ENCODE results near the gene TEKT1.
A peak's percentile ranks its signal among the peaks of the same experiment; 100 is the strongest.
"Not testable (repeated sequence)": the region's sequence is repeated elsewhere in the genome, so short reads cannot be mapped to it uniquely, and the experiment has no call there.

TEKT1 gene

DNA sequence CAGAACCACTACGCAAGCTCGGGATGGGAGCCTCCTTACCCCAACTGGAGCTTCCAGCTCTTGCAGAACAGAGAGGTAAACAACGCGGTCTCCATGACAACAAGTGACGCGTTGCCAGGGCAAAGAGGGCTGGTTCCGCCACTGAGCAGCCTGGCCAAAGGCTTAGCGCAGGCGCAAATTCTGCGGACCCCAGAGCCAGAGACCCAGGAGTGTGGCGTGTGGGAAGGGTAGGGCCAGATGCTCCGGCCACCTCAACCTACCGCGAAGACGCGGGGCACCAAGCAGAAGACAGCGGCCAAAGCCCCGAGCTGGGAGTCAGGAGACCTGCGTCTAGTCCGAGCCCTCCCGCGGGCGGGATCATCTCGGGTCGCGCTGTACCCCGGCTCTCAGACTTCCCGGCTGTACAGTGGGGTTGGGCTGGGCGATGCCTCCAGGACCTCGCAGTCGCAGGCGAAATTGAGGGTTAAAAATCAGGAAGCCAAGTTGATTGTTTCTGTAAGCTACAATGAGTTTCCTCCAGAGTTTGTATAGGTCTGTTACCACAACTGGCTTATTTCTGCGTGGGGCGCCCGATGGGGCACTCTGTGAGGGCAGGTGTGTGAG, at the start of gene TEKT1:
Gene TEKT1, minus strand, starts transcription at position 69 of the 603 bp plus-strand sequence. CDS start 1,353 bp downstream, outside the sequence.
- H3K27me3 Mint-ChIP-seq: peaks cover 22% of the 10 kb centered on the region
- ATAC-seq (ENCODE audit: low read depth) (peak; percentile 95), DNase-seq (ENCODE audit: low spot score in 2 of 2) (peak; percentile 75 to 80)
- H3K9me3 Mint-ChIP-seq: no peaks in the 10 kb centered on the region
- H3K27ac Mint-ChIP-seq: peak within 1 kb of the TSS; percentile 90
- H3K4me3 Mint-ChIP-seq: peak within 1 kb of the TSS; percentile 78
- H3K36me3 Mint-ChIP-seq: no peaks in the 10 kb centered on the region
- peaks cover 7% of the 10 kb centered on the region for H3K4me1 Mint-ChIP-seq

DNA sequence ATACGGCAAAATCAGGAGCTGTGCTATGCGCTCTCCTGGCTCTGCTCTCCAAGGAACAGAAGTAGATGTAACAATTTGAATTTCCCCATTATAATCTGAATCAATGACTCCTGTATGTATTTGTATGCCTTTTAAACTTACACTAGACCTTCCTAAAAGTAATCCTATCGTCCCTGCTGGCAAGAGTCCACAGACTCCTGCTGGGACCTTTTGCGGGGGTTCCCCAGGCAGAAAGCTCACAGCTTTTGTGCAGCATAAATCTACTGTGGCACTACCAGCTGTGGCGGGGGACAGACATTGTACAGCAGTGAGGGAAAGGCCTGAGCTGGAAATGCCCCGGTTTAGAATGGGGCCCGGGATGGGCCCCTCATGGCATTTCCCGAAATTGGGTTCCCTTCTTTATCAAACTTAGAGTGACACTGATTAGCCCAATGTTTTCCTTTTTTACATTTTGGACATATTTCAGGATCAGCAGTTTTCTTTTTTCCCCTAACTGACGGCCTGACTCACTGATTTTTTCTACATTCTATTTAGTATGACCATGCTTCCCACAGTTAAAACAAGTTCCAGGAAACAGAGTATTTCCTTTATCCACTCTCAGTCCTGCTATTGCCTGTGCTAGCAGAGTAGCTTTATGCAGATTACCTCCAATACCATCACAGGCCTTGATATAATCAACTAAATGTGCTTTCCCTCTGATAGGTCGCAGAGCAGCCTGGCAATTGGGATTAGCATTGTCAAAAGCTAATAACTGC, 47.9 kb upstream of the TEKT1 start:
- not testable (repeated sequence) for H3K27ac Mint-ChIP-seq; H3K4me3 Mint-ChIP-seq; ATAC-seq (ENCODE audit: low read depth); DNase-seq (ENCODE audit: low spot score in 2 of 2); H3K36me3 Mint-ChIP-seq; H3K4me1 Mint-ChIP-seq
- peaks cover 11% of the 10 kb centered on the region for H3K9me3 Mint-ChIP-seq
- H3K27me3 Mint-ChIP-seq: peaks cover 14% of the 10 kb centered on the region

DNA sequence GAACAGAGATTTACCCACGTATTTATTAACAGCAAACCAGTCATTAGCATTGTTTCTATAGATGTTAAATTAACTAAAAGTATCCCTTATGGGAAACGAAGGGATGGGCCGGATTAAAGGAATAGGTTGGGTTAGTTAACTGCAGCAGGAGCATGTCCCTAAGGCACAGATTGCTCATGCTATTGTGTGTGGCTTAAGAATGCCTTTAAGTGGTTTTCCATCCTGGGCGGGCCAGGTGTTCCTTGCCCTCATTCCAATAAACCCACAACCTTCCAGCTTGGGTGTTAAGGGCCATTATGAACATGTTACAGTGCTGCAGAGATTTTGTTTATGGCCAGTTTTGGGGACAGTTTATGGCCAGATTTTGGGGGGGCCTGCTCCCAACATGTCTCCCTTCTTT, 43.7 kb upstream of the TEKT1 start:
- not testable (repeated sequence) for ATAC-seq (ENCODE audit: low read depth); H3K27ac Mint-ChIP-seq; H3K4me1 Mint-ChIP-seq; H3K4me3 Mint-ChIP-seq; H3K36me3 Mint-ChIP-seq; DNase-seq (ENCODE audit: low spot score in 2 of 2); H3K9me3 Mint-ChIP-seq
- peaks cover 12% of the 10 kb centered on the region for H3K27me3 Mint-ChIP-seq

DNA sequence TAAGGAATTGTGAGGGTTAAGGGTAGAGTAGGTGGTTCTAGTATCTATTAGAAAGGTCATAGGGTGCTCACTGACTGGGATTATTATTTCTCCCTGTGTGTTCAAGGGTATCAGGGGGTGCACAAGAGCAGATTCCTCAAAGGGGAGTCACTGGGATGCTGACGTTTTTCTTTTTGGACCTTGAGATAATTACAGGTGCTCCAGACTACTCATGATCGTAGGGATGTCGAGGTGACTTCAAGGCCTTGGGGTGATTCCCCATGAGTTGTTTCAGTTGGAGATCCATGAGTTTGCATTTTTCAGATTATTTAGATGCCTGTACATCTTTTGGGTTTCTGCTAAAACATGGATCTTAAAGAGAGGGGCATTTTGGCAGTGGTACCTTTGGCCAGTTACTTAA, 41.4 kb upstream of the TEKT1 start:
- Mint-ChIP-seq H3K9me3 (no peaks in the 10 kb centered on the region), H3K27ac (no peak overlapping the region), H3K4me3 (no peak overlapping the region), H3K27me3 (peaks cover 14% of the 10 kb centered on the region), H3K36me3 (no peaks in the 10 kb centered on the region), H3K4me1 (no peaks in the 10 kb centered on the region)
- DNase-seq (ENCODE audit: low spot score in 2 of 2): no peak
- no peak for ATAC-seq (ENCODE audit: low read depth)

DNA sequence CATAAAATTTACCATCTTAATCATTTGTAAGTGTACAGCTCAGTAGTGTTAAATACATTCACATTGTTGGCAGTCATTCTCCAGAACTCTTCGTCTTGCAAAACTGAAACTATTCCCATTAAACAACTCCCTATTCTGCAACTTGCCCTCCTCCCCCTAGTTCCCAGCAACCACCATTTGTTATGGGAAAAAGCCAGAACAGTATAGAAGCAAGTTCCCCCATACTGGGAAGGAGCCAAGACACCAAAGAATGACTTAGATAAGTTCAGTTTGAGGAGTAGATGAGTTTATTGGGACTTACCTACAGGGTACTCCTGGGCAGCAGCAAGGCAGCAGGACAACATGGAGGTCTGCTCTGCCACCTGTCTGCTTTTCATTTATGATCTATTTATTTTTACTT, 39.3 kb upstream of the TEKT1 start:
- H3K9me3 Mint-ChIP-seq: no peaks in the 10 kb centered on the region
- no peaks in the 10 kb centered on the region for H3K4me1 Mint-ChIP-seq
- no peak for DNase-seq (ENCODE audit: low spot score in 2 of 2)
- peaks cover 12% of the 10 kb centered on the region for H3K27me3 Mint-ChIP-seq
- H3K27ac Mint-ChIP-seq: no peak overlapping the region
- no peaks in the 10 kb centered on the region for H3K36me3 Mint-ChIP-seq
- no peak for ATAC-seq (ENCODE audit: low read depth)
- no peak overlapping the region for H3K4me3 Mint-ChIP-seq

DNA sequence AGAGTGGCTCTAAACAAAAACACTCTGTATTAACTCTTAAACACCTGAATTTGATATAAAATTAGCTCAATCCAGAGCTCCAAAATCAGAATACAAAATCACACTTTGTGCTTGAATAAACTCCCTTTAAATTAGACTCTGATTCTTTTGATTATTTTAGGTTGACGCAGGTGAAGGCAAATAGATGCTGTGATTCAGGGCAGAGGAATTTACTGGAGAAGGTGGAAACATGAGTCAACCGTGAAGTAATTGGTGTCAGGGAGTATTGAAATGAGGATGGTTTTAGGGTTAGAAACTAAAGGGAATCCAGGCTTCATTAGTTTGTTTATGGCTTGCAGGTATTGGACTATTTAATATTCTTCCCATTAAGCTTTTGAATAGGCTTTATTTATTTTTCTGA, 37.1 kb upstream of the TEKT1 start:
- no peak for DNase-seq (ENCODE audit: low spot score in 2 of 2)
- Mint-ChIP-seq H3K36me3 (no peaks in the 10 kb centered on the region), H3K4me3 (no peak overlapping the region), H3K27me3 (peaks cover 15% of the 10 kb centered on the region), H3K4me1 (no peaks in the 10 kb centered on the region), H3K27ac (no peak overlapping the region), H3K9me3 (no peaks in the 10 kb centered on the region)
- no peak for ATAC-seq (ENCODE audit: low read depth)

DNA sequence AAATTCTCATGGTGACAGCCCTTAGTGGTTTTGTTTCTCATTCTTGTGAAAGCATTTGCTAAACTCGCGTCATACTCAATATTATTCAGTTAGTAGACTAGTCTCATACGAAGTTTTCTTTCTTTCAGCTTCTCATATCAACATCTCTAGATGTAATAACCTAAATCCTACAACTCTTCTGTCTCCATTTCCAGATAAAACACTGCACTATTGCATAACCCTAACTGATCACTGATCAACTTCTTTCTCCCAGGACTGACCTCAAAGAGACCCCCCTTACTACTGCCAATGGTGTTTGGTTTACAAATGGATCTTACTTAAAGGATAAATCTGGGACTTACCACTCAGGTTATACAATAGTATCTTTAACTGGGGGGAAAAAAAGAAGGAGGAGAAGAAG, 36.3 kb upstream of the TEKT1 start:
- no peaks in the 10 kb centered on the region for H3K36me3 Mint-ChIP-seq
- H3K4me3 Mint-ChIP-seq: no peak overlapping the region
- ATAC-seq (ENCODE audit: low read depth): no peak
- H3K4me1 Mint-ChIP-seq: no peaks in the 10 kb centered on the region
- DNase-seq (ENCODE audit: low spot score in 2 of 2): no peak
- peaks cover 16% of the 10 kb centered on the region for H3K27me3 Mint-ChIP-seq
- no peak overlapping the region for H3K27ac Mint-ChIP-seq
- H3K9me3 Mint-ChIP-seq: no peaks in the 10 kb centered on the region

DNA sequence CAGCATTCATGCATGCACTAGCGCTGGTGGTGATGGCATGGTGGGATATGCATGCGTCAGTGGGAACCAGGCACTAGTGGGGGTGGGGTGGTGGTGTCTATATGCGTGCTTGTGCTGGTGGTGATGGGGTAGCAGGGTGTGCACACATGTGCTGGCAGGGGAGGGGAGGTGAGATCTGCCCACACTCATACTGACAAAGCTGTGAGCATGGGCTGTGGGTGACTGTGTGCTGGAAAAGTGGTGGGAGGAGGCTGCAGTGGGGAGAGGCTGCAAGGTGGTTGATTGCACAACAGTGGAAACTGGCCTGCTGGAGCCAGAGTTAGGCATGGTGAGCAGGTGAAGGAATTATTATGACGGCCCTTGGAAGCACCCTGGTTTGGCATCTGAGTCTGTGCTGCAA, 31.3 kb upstream of the TEKT1 start:
- Mint-ChIP-seq H3K27ac (no peak overlapping the region), H3K36me3 (peaks cover 1% of the 10 kb centered on the region), H3K9me3 (peaks cover 5% of the 10 kb centered on the region), H3K4me1 (peaks cover 3% of the 10 kb centered on the region), H3K4me3 (no peak overlapping the region), H3K27me3 (peaks cover 27% of the 10 kb centered on the region)
- no peak for DNase-seq (ENCODE audit: low spot score in 2 of 2)
- ATAC-seq (ENCODE audit: low read depth): no peak

DNA sequence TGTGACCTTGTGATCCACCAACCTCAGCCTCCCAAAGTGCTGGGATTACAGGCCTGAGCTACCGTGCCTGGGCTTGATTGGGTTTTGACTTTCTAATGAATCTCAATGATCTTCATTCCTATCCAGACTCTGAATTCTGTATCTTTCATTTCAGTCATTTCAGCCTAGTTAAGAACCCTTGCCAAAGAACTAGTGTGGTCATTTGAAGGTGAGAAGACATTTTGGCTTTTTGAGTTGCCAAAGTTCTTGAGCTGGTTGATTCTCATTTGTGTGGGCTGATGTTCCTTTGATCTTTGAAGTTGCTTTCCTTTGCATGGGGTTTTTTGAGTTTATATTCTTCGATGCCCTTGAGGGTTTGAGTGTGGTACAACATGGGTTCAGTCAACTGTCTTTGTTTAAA, 30.6 kb upstream of the TEKT1 start:
- H3K9me3 Mint-ChIP-seq: peaks cover 5% of the 10 kb centered on the region
- peaks cover 28% of the 10 kb centered on the region for H3K27me3 Mint-ChIP-seq
- H3K36me3 Mint-ChIP-seq: peaks cover 1% of the 10 kb centered on the region
- DNase-seq (ENCODE audit: low spot score in 2 of 2): no peak
- peaks cover 8% of the 10 kb centered on the region for H3K4me1 Mint-ChIP-seq
- ATAC-seq (ENCODE audit: low read depth): no peak
- H3K4me3 Mint-ChIP-seq: no peak overlapping the region
- H3K27ac Mint-ChIP-seq: no peak overlapping the region

DNA sequence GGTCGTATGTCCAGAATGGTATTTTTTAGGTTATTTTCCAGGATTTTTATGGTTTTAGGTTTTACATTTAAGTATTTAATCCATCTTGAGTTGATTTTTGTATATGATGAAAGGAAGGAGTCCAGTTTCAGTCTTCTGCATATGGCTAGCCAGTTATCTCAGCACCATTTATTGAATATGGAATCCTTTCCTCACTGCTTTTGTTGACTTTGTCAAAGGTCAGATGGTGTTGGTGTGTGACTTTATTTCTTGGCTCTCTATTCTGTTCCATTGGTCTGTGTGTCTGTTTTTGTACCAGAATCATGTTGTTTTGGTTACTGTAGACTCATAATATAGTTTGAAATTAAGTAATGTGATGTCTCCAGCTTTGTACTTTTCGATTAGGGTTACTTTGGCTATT, 26.4 kb upstream of the TEKT1 start:
- ATAC-seq (ENCODE audit: low read depth) (no peak), DNase-seq (ENCODE audit: low spot score in 2 of 2) (no peak)
- H3K27me3 Mint-ChIP-seq: peaks cover 33% of the 10 kb centered on the region
- peaks cover 1% of the 10 kb centered on the region for H3K36me3 Mint-ChIP-seq
- H3K9me3 Mint-ChIP-seq: peaks cover 5% of the 10 kb centered on the region
- H3K27ac Mint-ChIP-seq: no peak overlapping the region
- H3K4me1 Mint-ChIP-seq: peaks cover 8% of the 10 kb centered on the region
- H3K4me3 Mint-ChIP-seq: no peak overlapping the region

DNA sequence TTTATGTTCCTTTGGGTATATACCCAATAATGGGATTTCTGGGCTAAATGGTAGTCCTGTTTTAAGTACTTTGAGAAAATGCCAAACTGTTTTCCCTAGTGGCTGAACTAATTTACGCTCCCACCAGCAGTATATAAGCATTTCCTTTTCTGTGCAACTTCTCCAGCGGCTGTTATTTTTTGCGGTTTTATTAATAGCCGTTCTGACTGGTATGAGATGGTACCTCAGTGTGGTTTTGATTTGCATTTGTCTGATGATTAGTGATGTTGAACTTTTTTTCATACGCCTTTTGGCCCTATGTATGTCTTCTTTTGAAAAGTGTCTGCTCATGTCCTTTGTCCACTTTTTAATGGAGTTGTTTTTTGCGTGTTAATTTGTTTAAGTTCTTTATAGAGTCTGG, 25.8 kb upstream of the TEKT1 start:
- H3K4me3 Mint-ChIP-seq: no peak overlapping the region
- peaks cover 1% of the 10 kb centered on the region for H3K36me3 Mint-ChIP-seq
- no peak overlapping the region for H3K27ac Mint-ChIP-seq
- peaks cover 5% of the 10 kb centered on the region for H3K9me3 Mint-ChIP-seq
- H3K27me3 Mint-ChIP-seq: peaks cover 30% of the 10 kb centered on the region
- ATAC-seq (ENCODE audit: low read depth) (peak; percentile 70), DNase-seq (ENCODE audit: low spot score in 2 of 2) (no peak)
- H3K4me1 Mint-ChIP-seq: peaks cover 8% of the 10 kb centered on the region

DNA sequence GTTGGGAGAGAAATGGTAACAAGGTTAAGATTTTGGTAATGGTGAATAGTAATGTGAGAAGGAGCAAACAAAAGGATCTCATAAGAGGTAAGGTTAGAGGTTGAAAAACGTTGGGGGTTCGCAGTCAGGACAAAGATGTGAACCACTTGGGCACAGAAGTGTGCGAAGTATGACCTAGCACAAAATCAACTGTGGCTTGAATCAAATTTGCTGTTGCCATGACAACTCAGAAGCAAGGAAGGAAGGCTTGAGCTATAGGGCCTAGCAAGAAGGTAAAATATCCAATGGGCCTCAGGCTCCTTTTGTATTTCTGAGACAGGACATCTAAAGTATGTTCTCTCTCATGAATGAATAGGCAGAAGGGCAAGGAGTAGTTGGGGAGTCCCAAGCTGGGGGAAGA, 24.5 kb upstream of the TEKT1 start:
- DNase-seq (ENCODE audit: low spot score in 2 of 2) (no peak), ATAC-seq (ENCODE audit: low read depth) (no peak)
- Mint-ChIP-seq H3K36me3 (peaks cover 1% of the 10 kb centered on the region), H3K4me3 (no peak overlapping the region), H3K27me3 (peaks cover 28% of the 10 kb centered on the region), H3K9me3 (peaks cover 5% of the 10 kb centered on the region), H3K27ac (no peak overlapping the region), H3K4me1 (peaks cover 8% of the 10 kb centered on the region)

DNA sequence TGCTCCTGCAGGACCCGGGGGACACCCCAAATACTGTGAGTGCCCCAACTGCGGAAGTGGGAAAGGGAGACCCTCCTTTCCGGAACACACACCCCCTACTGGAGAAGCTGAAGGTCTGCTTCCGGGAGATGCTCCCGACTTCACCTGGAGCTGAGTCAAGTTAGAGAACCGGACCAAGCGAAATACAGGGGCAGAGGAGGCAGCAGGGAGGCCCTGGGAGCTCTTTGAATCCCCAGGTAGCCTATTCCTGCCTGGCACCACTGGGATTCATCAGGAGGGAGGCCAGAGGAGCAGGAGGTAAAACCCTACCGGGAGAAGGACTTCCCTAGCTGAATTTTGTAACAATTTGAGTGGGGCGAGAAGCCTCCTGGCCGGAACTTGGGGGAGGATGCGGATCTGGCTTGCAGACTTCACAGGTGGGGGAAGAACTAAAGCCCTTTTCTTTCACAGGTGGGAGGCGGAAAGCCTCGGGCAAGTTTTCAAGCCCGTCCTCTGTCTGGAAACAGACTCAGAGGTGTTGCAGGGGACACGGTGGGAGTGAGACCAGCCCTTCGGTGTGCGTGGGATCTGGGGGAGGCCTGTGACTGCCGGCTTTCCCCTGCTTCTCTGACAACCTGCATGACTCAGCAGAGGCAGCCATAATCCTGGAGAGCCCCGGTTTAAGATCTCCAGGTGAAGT, 22.4 kb upstream of the TEKT1 start:
- no peak overlapping the region for H3K27ac Mint-ChIP-seq
- peaks cover 8% of the 10 kb centered on the region for H3K4me1 Mint-ChIP-seq
- no peak for DNase-seq (ENCODE audit: low spot score in 2 of 2)
- peaks cover 22% of the 10 kb centered on the region for H3K27me3 Mint-ChIP-seq
- H3K9me3 Mint-ChIP-seq: no peaks in the 10 kb centered on the region
- no peak for ATAC-seq (ENCODE audit: low read depth)
- no peak overlapping the region for H3K4me3 Mint-ChIP-seq
- H3K36me3 Mint-ChIP-seq: no peaks in the 10 kb centered on the region

DNA sequence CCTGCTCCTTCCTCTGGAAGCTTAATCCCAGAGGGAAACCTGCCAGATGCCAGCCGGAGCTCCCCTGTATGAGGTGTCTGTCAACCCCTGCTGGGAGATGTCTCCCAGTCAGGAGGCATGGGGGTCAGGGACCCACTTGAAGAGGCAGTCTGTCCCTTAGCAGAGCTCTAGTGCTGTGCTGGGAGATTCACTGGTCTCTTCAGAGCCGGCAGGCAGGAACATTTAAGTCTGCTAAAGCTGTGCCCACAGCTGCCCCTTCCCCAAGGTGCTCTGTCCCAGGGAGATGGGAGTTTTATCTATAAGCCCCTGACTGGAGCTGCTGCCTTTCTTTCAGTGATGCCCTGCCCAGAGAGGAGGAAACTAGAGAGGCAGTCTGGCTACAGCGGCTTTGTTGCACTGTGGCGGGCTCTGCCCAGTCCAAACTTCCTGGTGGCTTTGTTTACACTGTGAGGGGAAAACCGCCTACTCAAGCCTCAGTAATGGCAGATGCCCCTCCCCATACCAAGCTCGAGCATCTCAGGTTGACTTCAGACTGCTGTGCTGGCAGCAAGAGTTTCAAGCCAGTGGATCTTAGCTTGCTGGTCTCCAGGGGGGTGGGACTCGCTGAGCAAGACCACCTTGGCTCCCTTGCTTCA, 17.1 kb upstream of the TEKT1 start:
- not testable (repeated sequence) for H3K36me3 Mint-ChIP-seq; DNase-seq (ENCODE audit: low spot score in 2 of 2); H3K27ac Mint-ChIP-seq; H3K4me3 Mint-ChIP-seq; H3K9me3 Mint-ChIP-seq; H3K4me1 Mint-ChIP-seq; ATAC-seq (ENCODE audit: low read depth)
- peaks cover 21% of the 10 kb centered on the region for H3K27me3 Mint-ChIP-seq
